DMS153 treated with DMSO at 0.1 percent for 48 hours (cell line): ENCODE results near the gene SART3.

ENCODE experiments used
- DNase-seq: peaks from one replicate; lab custom pipeline; 2025; ENCODE audit not compliant: unreplicated experiment; lab: John Stamatoyannopoulos, UW

SART3 gene

GRCh38 chr12:108530161-108530560 lies 30.8 kb downstream of the SART3 start:
- DNase-seq, result no peak

DNA sequence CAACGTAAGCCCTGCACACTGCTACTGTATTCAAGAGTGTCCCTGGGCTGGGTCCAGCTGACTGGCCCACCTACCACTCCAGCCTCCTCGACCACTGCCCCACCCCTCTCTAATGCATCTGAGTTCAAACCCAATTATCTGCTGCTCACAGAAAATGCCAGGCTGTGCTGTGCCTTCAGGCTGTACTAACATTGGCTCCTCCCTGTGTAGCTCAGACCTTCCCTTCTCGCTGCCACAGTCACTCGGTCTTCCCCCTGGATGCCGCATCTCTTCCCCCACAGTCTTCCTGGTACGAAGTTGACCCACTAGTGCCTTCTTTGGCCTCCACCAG lies 33.8 kb downstream of the SART3 start:
- DNase-seq, result no peak

DNA sequence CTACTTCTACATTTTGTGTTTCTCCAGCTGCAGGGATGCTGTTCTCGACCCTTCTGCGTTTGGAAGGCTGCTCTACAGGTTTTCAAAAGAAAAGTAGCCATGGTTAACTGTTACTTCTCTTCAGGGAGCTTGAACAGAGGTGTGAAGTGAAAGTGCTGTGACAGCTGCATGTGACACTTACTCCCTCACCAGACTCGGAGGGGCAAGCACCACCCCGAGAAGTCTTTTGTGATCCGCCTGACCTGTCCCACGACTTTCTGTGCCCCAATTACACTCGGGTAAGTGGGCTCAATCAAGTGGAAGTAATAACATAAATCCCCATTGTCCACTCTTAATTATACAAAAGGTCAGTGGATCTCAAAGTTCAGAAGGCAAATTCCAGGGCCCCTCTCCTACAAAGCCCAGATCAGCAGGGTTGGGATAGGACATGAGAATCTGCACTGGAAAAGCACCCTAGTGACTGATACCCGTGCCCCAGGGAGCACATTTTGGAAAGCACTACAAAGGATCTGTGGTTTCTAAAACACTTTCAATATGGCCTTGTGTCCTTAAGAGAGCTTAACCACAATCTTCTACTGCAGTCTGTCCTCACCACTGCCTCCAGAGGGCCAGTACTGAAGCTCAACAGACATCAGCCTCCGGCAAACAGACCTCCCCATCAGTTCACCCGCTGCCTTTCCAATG lies 34.3 kb downstream of the SART3 start:
- DNase-seq, result no peak

- DNase-seq, result no peak
Measured at GRCh38 chr12:108525681-108526080, 35.3 kb downstream of the SART3 start.

DNA sequence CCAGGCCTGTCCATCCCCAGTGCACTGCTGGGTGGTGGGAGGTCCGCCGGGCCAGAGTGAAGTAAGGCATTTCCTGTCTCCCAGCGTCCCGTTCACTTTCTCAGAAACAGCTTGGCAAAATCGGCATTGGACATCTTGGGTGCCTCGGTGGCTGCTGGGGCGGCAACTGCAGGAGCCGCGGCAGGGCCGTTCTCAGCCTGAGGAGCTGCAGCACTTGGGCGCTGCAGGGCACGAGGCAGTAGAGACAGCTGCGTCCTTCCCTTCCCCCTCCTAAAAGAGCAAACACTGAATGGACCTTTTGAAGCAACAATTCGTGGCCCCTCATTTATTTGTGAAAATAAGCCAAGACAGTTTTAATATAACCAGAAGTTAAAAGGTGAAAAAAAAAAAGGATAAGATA lies 37.6 kb downstream of the SART3 start:
- DNase-seq, result no peak

DNA sequence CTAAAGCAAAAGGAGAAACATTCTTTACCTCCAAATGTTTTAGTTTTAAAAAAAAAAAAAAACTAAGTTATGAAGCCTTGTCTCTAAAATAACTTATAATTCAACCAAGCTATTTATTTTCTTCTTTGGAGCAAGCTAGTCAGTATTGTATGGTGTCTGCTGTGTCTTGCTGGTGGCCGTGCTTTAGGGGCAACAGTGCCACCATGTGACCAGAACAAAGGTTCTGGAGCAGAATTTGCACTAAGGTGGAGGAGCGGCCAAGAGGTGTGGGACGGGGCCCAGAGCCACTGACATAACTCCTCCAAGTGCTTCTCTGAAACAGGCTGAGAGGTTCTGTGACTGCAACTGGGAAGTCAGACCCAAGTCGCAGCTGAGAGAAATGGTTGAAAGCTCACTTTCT lies 41.4 kb downstream of the SART3 start:
- no peak for DNase-seq

- no peak for DNase-seq
Measured at GRCh38 chr12:108518716-108519496, 42.1 kb downstream of the SART3 start.

DNA sequence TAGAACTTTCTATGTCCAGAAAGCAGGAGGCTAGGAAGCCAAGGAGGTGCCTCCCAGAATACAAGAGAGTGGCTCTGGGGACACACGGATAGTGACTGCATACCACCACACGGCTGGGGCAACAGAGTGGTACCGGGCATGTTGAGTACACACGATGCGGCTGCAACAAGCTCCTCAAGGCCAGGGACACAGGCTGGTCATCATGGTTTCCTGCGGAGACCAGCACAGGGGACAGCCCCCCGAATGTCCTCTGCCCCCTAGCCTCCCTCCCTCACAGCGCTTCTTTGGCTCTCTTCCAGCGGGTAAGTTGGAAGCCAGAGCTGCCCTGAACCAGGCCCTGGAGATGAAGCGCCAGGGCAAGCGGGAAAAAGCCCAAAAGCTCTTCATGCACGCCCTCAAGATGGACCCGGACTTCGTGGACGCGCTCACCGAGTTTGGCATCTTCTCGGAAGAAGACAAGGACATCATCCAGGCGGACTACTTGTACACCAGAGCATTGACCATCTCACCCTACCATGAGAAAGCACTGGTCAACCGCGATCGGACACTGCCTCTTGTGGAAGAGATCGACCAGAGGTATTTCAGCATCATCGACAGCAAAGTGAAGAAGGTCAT lies 42.8 kb downstream of the SART3 start:
- no peak for DNase-seq

DNA sequence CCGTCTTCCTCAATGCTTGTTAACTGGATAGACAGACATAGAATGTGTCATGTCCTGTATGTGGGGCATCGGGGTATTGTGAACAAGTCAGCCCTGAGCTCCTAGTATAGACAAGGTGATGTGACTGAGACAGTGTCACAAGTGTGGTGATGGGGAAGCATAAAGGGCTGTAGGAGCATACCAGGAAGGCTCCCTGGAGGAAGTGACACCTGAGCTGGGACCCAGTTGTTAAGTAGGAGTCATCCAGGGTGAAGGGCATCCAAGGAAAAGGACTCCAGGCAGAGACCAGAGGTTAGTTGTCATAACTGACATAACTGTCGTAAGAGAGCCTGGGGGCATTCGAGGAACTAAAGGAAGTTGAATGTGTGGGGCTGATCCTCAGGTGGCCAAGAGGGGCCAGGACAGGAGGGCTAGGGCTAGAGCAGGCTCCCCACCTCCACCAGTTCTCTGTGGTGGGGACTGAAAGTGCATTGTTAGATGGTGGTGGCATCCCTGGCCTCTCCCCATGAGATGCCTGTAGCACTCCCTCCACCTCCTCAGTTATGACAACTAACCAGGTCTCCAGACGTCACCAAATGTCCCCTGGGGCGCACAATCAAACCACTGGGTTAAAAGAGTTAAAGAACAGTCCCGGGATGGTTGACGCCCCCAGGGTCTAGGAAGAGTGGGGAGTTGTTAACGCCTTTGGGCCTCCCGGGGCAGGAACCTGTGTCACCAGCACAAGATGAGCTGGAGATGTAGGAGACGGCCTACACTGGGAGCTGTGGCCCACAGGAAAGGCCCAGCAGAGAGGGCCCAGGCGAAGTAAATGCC lies 43.5 kb downstream of the SART3 start:
- no peak for DNase-seq

DNA sequence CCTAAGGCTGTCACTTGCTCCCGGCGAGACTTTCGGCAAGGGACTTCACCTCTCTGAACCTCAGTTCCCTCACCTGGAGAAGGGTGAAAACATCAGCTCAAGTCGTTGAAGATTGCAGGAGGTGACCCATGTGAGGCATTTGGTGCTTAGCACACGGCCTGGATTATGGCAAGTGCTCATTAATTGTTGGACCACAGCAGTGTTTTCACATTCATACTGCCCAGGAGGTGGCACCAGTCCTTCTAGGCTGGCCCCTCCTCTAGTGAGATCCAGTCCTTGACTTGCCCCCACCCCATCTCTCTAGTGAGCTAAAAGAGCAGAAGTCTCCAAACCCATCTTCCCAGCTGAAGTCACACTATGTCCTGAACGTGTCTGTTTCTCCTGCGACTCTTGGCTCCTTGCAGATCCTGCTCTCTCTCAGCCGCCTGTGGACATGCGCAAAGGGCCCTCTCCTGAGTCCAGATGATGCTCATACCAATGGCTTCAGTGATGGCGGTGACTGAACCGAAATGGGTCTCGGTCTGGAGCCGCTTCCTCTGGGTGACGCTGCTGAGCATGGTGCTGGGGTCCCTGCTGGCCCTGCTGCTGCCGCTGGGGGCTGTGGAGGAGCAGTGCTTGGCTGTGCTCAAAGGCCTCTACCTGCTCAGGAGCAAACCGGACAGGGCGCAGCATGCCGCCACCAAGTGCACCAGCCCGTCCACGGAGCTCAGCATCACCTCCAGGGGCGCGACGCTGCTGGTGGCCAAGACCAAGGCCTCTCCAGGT lies 44.3 kb downstream of the SART3 start:
- DNase-seq, result no peak

DNA sequence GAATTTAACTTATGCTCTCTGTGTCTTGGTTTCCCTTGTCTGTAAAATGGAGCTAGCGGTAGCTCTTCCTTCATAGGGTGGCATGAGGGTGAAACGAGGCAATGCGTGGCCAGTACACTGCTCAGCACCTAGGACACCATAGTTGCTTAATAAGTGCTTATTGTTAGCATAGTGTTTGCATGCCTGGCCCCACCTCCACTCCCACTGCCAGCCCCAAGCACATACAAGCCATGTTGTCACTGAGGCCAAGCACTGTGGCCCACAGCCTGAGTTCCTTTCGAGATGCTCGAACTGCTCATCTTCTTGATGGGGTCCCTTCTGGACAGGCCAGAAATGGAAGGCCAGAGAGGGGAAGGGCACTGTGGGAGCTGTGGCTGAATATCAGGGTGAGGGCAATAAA lies 45.1 kb downstream of the SART3 start:
- no peak for DNase-seq

DNA sequence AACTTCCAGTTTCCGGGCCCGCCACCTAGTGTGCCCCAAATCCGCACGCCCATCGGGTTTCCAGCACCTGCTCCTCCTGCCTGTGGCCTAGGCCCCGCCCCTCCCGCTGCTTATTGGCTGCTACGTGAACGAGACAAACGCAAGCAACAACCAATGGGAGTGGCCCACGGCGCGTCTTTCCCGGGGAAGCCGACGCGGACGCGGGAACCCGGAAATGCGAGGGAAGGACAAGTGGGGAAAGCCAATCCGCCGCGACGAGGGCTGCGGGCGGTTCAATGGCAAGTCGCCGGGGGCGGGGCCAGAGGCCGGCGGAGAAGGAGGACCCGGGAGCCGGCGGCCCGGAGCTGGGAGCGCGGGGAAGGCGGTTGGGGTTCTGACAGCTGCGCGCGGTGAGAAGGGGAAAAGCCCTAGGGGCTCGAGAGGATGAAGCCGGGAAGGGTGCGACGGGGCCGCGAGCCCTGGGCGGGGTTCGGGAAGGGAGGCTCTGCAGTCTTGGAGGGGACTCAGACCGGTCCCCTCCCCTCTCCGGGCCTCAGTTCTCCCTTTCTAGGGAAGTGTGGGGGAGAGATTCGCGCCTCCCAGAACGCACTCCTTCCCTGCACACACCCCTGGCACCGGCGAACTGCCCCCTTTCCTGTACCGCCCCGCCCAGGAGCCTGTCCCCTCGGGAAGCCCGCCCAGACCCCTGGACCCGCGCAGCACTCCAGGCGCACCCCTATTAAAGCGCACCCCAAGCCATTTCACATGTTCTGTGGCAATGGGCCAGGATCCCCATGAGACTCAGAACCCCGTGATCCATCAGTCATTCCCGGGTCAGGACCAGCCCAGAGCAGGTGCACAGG lies 45.8 kb downstream of the SART3 start, which contains the start of gene FICD:
TSS of gene FICD (plus strand) at position 305 of the 842 bp plus-strand sequence. CDS start 1,696 bp downstream, outside the sequence.
- peak; percentile 98 for DNase-seq

DNA sequence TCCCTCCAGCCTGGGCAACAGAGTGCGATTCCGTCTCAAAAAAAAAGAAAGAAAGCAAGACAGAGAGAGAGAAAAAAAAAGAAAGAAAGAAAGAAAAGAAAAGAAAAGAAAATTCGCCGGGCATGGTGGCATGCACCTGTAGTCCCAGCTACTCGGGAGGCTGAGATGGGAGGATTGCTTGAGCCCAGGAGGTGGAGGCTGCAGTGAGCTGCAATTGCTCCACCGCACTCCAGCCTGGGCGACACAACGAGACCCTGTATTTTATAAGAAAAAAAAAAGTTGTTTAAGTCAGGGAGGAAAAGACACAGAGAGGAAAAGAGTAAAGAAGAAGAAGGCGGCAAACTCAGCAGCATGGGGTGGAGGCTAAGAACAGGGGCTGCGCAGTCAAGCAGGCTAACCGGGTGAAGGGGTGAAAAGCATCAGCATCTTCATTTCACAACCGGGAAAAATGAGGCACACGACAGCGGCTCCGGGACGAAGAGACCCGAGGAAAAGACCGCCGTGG lies 46.5 kb downstream of the SART3 start:
- DNase-seq, result no peak

GRCh38 chr12:108511633-108512540 lies 49.1 kb downstream of the SART3 start:
- DNase-seq, result peak; percentile 54

DNA sequence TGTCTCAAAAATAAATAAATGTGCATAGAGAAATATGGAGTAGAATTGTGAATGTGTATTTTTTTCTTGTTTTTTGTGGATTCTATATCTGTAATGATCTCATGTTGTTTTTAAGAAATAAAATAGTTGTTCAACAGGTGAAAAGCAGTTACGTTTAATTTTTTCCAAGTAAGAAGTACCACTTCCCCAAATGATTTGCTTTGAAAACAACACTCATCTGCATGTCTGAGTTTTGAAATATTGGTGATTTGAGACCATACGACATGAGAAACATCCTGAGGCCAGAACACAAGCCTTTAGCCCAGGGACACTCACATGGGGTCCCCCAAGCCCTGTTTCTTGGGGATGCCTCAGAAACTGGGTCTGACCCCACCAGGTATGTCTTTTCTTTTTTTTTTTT lies 50.1 kb downstream of the SART3 start:
- DNase-seq, result no peak

GRCh38 chr12:108509806-108510205 lies 51.2 kb downstream of the SART3 start:
- DNase-seq, result no peak

GRCh38 chr12:108507971-108508642 lies 52.9 kb downstream of the SART3 start:
- DNase-seq, result no peak

DNA sequence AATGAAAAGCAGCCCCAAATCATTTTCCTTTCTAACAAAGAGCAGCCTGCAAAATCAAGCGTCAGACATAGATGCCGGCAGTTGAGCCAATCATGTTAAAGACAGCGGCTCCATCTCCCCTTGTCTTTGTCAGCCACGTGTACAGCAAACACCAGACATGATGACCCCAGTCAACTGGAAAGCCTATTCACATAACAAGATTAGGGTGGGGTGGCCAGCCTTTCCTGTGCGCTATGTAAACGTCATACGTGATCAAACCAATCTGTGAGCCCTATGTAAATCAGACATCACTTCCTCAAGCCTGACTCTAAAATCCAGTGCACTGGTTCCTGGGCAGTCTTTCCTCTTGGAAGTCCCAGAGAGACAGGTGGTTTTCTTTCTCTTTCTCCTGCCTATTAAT lies 55.8 kb downstream of the SART3 start:
- no peak for DNase-seq
